IMR-90 (cell line): ENCODE data around the gene FBXW8. TPM values are rescaled to one million over a fixed set of nuclear protein-coding genes. Genes with fewer than 3 reads are reported as not detected.

ENCODE experiments used
- ATAC-seq: fragments of 200-7000 bp; cut with Tn5 transposase; 2 replicates; pipeline ENCODE4 v1.9.1; 2020; ENCODE audit warnings: low read depth, mild to moderate bottlenecking, moderate library complexity
- BruUV-seq: library from RNA; stranded (reverse); fragments of 400-500 nt; replicated peaks from 2 replicates; lab custom pipeline; 2021; lab: Mats Ljungman, UMichigan
- CTCF ChIA-PET: fragments of 300-600 bp; formaldehyde crosslinking; extraction: SDS; loops from one replicate; lab custom pipeline; 2021; ENCODE audit warnings: antibody characterized with exemption; lab: Yijun Ruan, JAX
- POLR2A ChIA-PET: fragments of 300-600 bp; sonication (Branson Sonifier 250); formaldehyde crosslinking; loops from one replicate; lab custom pipeline; 2022; ENCODE audit warnings: antibody characterized with exemption; ENCODE audit not compliant: unreplicated experiment; lab: Charles Lee
- DNase-seq: peaks from one replicate; pipeline ENCODE4 v3.0.0; 2013
- H2AFZ ChIP-seq: replicated peaks from 2 replicates; pipeline ENCODE3; 2013; ENCODE audit warnings: low read length, mild to moderate bottlenecking; ENCODE audit not compliant: poor library complexity
- H2AK5ac ChIP-seq: 2 replicates; pipeline ENCODE4 v1.6.1; 2013; ENCODE audit warnings: low read depth, low read length, inconsistent platforms
- H2AK9ac ChIP-seq: replicated peaks from 2 replicates; pipeline ENCODE3; 2013; ENCODE audit warnings: mild to moderate bottlenecking, low read depth, low read length, moderate library complexity; ENCODE audit not compliant: poor library complexity
- H2BK120ac ChIP-seq: 2 replicates; pipeline ENCODE4 v1.6.1; 2013; ENCODE audit warnings: low read depth, low read length, inconsistent platforms
- H2BK15ac ChIP-seq: 3 replicates; pipeline ENCODE4 v1.6.1; 2013; ENCODE audit warnings: low read depth, low read length, inconsistent platforms
- H2BK20ac ChIP-seq: 2 replicates; pipeline ENCODE4 v1.6.1; 2013; ENCODE audit warnings: low read depth, mild to moderate bottlenecking, inconsistent platforms, low read length, moderate library complexity
- H2BK5ac ChIP-seq: 2 replicates; pipeline ENCODE4 v1.6.1; 2013; ENCODE audit warnings: mild to moderate bottlenecking, low read depth, low read length, inconsistent platforms; ENCODE audit not compliant: poor library complexity, severe bottlenecking
- H3K14ac ChIP-seq: replicated peaks from 2 replicates; pipeline ENCODE4 v1.6.1; 2013; ENCODE audit warnings: low read depth, low read length, inconsistent platforms
- H3K18ac ChIP-seq: 2 replicates; pipeline ENCODE4 v1.6.1; 2013; ENCODE audit warnings: low read depth, low read length, control low read depth
- H3K23ac ChIP-seq: 2 replicates; pipeline ENCODE4 v1.6.1; 2013; ENCODE audit warnings: low read depth, low read length, inconsistent platforms
- H3K27ac ChIP-seq: 2 replicates; pipeline ENCODE4 v1.5.1; 2013; ENCODE audit warnings: mild to moderate bottlenecking, control low read depth, low read length; ENCODE audit not compliant: insufficient read depth
- H3K27me3 ChIP-seq: 2 replicates; pipeline ENCODE4 v1.6.1; 2013; ENCODE audit warnings: low read length; ENCODE audit not compliant: control insufficient read depth, insufficient read depth
- H3K36me3 ChIP-seq: 2 replicates; pipeline ENCODE4 v1.6.1; 2013; ENCODE audit warnings: low read length, mixed read lengths; ENCODE audit not compliant: control insufficient read depth, insufficient read depth
- H3K4ac ChIP-seq: 2 replicates; pipeline ENCODE4 v1.6.1; 2013; ENCODE audit warnings: low read depth, low read length, inconsistent platforms
- H3K4me1 ChIP-seq: 2 replicates; pipeline ENCODE4 v1.6.1; 2013; ENCODE audit warnings: low read length, mixed read lengths; ENCODE audit not compliant: control insufficient read depth, insufficient read depth
- H3K4me2 ChIP-seq: 2 replicates; pipeline ENCODE4 v1.6.1; 2013; ENCODE audit warnings: low read depth, mild to moderate bottlenecking, control low read depth, low read length, moderate library complexity
- H3K4me3 ChIP-seq: 2 replicates; pipeline ENCODE4 v1.5.1; 2013; ENCODE audit warnings: low read depth, mild to moderate bottlenecking, control low read depth, low read length, moderate library complexity; ENCODE audit not compliant: insufficient read depth
- H3K56ac ChIP-seq: 2 replicates; pipeline ENCODE4 v1.6.1; 2013; ENCODE audit warnings: low read length, inconsistent platforms; ENCODE audit not compliant: insufficient read depth; ENCODE audit errors: extremely low read depth
- H3K79me1 ChIP-seq, 2 experiments: 2 replicates each; pipeline ENCODE4 v1.6.1; 2013; ENCODE audit warnings: low read length in 2 of 2, inconsistent platforms in 1 of 2, low read depth in 1 of 2
- H3K9ac ChIP-seq: 2 replicates; pipeline ENCODE4 v1.6.1; 2013; ENCODE audit warnings: low read depth, low read length, control low read depth
- H3K9me1 ChIP-seq: 2 replicates; pipeline ENCODE4 v1.6.1; 2013; ENCODE audit warnings: low read length, inconsistent platforms; ENCODE audit not compliant: insufficient read depth
- H3K9me3 ChIP-seq: 2 replicates; pipeline ENCODE4 v1.6.1; 2013; ENCODE audit warnings: low read length; ENCODE audit not compliant: control insufficient read depth, insufficient read depth
- H4K20me1 ChIP-seq: 2 replicates; pipeline ENCODE4 v1.6.1; 2013; ENCODE audit warnings: low read length, inconsistent platforms; ENCODE audit not compliant: insufficient read depth
- H4K5ac ChIP-seq: 2 replicates; pipeline ENCODE4 v1.6.1; 2013; ENCODE audit warnings: mild to moderate bottlenecking, low read depth, low read length, control low read depth
- H4K8ac ChIP-seq, 2 experiments: 2 replicates each; pipeline ENCODE4 v1.6.1; 2013; ENCODE audit warnings: low read depth in 2 of 2, low read length in 2 of 2, control low read depth in 1 of 2, inconsistent platforms in 1 of 2
- H4K91ac ChIP-seq: 2 replicates; pipeline ENCODE4 v1.6.1; 2013; ENCODE audit warnings: low read depth, low read length, inconsistent platforms; ENCODE audit not compliant: insufficient read depth
- WGBS, 2 experiments: methylation state at CpG; one replicate each; pipeline versions ENCODE4 v1.1.5 to v1.1.7; 2013; ENCODE audit warnings: missing lambda C conversion rate in 2 of 2; ENCODE audit not compliant: insufficient read length in 1 of 2; ENCODE audit errors: extremely low coverage in 2 of 2; 5-methylcytosine and 5-hydroxymethylcytosine counted together
- dilution Hi-C: fragments of 300-500 bp; cut with HindIII; formaldehyde crosslinking; loops from one replicate; pipeline ENCODE4 v1.14.3; 2018; ENCODE audit warnings: low sequenced_read_pairs; ENCODE audit not compliant: unreplicated experiment
- in situ Hi-C: fragments of 300-500 bp; cut with MboI; formaldehyde crosslinking; loops from 3 replicates; pipeline ENCODE4 v1.14.3; 2019; ENCODE audit warnings: low sequenced_read_pairs, inconsistent platforms, mixed read lengths
- intact Hi-C: fragments of 100-400 bp; cut with micrococcal nuclease; formaldehyde crosslinking; loops from 2 replicates; pipeline ENCODE4 v1.10.0; 2022
- polyA plus RNA-seq, 3 experiments: library from polyadenylated mRNA; depleted of rRNA; stranded (reverse); fragments of >200 nt; gene quantifications; 2 replicates each; pipeline ENCODE4 v1.2.3, GENCODE V29; 2012; ENCODE audit warnings: low replicate concordance in 1 of 3
- total RNA-seq: library from RNA; depleted of rRNA; stranded (reverse); fragments of >200 nt; gene quantifications from 2 replicates; pipeline ENCODE4 v1.2.3, GENCODE V29; 2012
- TF ChIP-seq, protein P1 (sequence below): fragments of 150-350 bp; IDR thresholded peaks from 2 replicates; pipeline ENCODE4 v1.6.1; 2016; ENCODE audit warnings: low read depth, mild to moderate bottlenecking, low read length, moderate library complexity, borderline replicate concordance

The FBXW8 gene
- total and polyA plus RNA-seq, 2 of the 4 experiments (the other 2 are of a cell fraction) = 20.3 to 25.8 TPM

DNA sequence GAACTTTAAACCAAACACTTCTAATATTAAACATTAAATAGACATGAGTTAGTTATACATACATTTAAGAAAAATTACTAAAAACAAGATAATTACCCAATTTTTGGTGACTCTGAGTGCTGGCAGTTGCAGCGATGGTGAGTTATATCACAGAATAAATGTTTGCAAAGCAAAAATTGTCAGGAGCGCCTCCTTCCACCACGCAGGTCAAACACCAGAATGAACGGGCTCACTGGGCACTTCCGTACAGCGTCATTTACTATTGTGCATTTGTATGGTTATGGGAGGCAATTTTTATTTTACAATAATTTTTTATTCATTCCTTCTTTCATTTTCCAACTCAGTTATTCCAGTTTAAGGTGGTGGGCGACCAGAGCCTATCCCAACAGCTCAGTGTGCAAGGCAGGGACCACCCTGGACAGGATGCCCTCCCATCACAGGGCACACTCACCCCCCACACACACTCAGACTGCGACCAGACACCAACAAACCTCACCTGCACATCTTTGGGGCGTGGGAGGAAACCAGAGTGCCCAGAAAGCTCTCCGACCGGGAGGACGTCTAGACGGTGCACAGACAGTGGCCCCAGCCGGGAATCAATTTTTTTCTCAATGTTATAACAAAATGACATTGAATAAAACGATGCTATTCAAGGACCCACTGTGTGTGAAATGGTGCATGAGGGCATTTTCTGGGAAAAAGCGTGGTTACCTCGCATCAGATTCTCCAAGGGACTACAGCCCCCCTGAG is 121.3 kb downstream of the FBXW8 start:
- ChIA-PET POLR2A (no interaction called here), CTCF (no interaction called here)
- dilution Hi-C loops = no loop called here
- H3K18ac ChIP-seq = no peak overlapping the region
- no peak overlapping the region for H3K23ac ChIP-seq
- no peak overlapping the region for H4K5ac ChIP-seq
- H3K27me3 ChIP-seq = peaks cover 7% of the 10 kb centered on the region; the same call in 1 of the 2 replicates
- no peak overlapping the region for H3K4me3 ChIP-seq
- WGBS, 2 experiments = 100% methylated on average over 1 of the region's 17 CpGs; no CpG with 5 or more reads in 1 of the 2 experiments
- no peak overlapping the region for H2BK20ac ChIP-seq
- TF ChIP-seq, protein P1, sequence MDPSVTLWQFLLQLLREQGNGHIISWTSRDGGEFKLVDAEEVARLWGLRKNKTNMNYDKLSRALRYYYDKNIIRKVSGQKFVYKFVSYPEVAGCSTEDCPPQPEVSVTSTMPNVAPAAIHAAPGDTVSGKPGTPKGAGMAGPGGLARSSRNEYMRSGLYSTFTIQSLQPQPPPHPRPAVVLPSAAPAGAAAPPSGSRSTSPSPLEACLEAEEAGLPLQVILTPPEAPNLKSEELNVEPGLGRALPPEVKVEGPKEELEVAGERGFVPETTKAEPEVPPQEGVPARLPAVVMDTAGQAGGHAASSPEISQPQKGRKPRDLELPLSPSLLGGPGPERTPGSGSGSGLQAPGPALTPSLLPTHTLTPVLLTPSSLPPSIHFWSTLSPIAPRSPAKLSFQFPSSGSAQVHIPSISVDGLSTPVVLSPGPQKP = no peak
- peaks cover 2% of the 10 kb centered on the region; the same call in 1 of the 2 replicates for H3K4me1 ChIP-seq
- H2BK15ac ChIP-seq = no peak overlapping the region
- no peak overlapping the region for H3K4ac ChIP-seq
- BruUV-seq = no TSS peak
- no peak overlapping the region for H3K56ac ChIP-seq
- no peak overlapping the region for H3K27ac ChIP-seq
- no peak overlapping the region for H3K9ac ChIP-seq
- DNase-seq = no peak
- no peaks in the 10 kb centered on the region for H3K9me3 ChIP-seq
- ATAC-seq = no peak
- no peaks in the 10 kb centered on the region for H3K9me1 ChIP-seq
- intact Hi-C loops = no loop called here
- H3K36me3 ChIP-seq = peaks cover 20% of the 10 kb centered on the region
- no peak overlapping the region for H4K8ac ChIP-seq
- H2AK5ac ChIP-seq = no peak overlapping the region
- no peak overlapping the region for H3K4me2 ChIP-seq
- in situ Hi-C loops = loop anchor here (25.0 kb wide), 1 partner anchor 805 kb away; no protein-coding TSS in a partner anchor
- H4K91ac ChIP-seq = no peak overlapping the region
- H2BK5ac ChIP-seq = no peak overlapping the region
- no peak overlapping the region for H3K14ac ChIP-seq
- no peak overlapping the region for H2AFZ ChIP-seq
- H2BK120ac ChIP-seq = no peak overlapping the region
- H3K79me1 ChIP-seq = no peaks in the 10 kb centered on the region
- no peak overlapping the region for H2AK9ac ChIP-seq
- H4K20me1 ChIP-seq = peaks cover 3% of the 10 kb centered on the region; the same call in 1 of the 2 replicates
